GOT3 (cell line): ENCODE results near the gene TMED9.
"Not testable (repeated sequence)": the region's sequence is repeated elsewhere in the genome, so short reads cannot be mapped to it uniquely, and the experiment has no call there.

Experiments
- DNase-seq: peaks from one replicate; lab custom pipeline; 2025; ENCODE audit warnings: mixed read lengths; lab: John Stamatoyannopoulos, UW

TMED9 gene

DNA sequence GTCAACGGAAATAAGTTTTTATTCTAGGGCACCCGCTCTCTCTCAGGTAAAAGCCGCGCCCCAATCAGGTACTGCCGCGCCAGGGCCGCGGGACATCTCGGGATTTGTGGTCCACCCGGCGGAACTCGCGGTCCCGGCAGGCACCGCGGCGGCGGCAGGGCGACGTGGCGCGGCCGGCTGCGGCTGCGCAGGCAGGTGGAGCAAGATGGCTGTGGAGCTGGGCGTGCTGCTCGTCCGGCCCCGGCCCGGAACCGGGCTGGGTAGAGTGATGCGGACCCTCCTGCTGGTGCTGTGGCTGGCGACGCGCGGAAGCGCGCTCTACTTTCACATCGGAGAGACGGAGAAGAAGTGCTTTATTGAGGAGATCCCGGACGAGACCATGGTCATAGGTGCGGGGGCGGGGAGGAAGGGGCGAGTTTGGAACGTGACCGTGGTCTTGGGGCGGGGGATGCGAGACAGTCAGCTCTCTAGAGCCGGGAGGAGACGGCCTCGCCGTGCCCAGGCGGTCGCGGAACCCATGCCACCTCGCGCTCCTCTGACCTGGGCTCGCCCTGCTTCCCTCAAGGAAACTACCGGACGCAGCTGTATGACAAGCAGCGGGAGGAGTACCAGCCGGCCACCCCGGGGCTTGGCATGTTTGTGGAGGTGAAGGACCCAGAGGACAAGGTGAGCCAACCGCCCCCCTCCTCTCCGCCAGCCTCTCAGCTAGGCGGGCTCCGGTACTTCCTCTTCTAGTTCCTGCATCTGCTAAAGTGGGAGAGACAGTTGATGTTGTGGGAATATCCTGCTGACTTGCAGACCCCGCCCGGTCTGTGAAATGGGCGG is at the start of gene TMED9:
Gene TMED9 (plus strand): TSS at position 194 of the 825 bp plus-strand sequence. CDS start 12 bp downstream, at position 206.
- peak; percentile 73 for DNase-seq

DNA sequence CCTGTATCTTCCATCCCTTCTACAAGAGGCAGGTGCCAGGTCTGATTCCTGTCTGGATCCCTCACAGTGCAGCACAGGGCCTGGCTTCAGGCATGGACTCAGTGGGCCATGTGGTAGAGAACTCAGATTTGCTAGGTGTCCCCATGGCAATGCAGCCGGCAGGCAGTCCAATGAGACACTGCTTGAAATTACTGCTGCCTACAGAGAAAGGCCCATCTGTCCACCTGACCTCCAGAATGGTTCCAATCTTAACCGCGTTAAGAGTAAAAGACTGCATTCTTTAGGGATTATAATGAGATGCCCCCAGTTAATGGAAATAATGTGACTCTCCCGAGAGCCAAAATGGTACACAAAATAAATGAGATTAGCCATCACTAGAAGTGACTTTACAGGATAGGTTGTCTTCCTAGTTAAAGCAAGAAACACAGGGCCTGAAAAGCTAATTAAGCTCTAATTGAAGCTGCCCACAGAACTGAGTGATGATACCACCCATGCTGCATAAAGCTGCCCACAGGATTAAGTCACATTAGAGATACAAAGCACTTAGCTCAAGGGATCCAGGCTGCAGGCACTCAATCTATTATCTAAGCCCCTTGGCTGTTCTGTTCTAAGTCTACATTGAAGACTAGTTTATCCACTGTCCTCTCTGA is 49.1 kb upstream of the TMED9 start:
- DNase-seq, result no peak

DNA sequence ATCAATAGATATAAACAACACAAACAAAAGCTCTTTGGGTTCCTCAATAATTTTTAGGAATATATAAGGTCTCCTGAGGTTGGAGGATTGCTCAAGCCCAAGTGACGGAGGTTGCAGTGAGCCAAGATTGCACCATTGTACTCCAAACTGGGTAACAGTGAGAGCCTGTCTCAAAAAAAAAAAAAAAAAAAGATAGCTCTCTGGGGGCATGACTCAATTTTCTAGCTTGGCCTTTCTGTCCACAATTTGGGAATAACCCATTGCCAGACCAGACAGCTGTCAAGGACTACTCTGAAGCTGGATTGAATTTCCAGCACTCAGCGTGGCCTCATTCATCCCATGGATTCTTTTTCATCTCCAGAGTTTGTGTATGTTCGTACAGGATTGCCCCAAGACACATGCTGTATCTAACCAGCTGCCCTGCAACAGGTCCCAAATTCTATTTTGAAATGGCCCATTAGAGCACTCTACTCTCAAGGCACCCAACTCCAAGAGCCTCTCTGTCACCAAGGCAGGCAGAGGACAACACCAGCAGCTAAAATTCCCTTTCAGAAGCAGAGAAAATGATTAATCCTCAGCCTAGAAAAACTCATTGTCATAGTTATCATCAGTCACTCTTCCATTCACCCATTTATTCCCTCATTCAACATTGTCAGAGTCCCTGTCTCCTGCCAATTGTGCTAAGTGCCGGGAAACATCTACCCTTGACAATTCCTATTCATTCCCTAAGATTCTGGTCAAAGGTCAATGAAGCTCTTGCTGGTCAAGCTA is 46.3 kb upstream of the TMED9 start:
- peak; percentile 39 for DNase-seq

GRCh38 chr5:177546258-177546741 is 45.7 kb upstream of the TMED9 start:
- peak; percentile 62 for DNase-seq

GRCh38 chr5:177547736-177548135 is 44.3 kb upstream of the TMED9 start:
- no peak for DNase-seq

- no peak for DNase-seq
Observed at GRCh38 chr5:177548495-177548894, 43.5 kb upstream of the TMED9 start.

DNA sequence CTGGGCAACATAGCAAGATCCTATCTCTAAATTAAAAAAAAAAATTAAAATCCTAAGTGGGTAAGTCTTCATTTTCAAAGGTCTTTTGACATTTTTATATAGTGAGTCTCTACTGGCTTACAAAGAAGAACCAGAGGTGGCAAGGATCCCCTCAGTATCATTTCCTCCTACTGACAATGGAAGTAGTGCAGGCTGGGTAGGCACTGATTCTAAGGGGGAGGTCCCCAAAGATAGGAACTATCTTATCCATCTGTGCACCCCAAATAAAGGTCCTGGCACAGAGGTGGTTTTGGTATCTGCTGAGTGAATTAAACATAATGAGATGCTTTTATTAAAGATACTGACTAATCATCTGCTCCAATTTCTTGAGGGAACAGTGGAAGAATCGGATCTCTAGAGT is 41.9 kb upstream of the TMED9 start:
- DNase-seq, result no peak

DNA sequence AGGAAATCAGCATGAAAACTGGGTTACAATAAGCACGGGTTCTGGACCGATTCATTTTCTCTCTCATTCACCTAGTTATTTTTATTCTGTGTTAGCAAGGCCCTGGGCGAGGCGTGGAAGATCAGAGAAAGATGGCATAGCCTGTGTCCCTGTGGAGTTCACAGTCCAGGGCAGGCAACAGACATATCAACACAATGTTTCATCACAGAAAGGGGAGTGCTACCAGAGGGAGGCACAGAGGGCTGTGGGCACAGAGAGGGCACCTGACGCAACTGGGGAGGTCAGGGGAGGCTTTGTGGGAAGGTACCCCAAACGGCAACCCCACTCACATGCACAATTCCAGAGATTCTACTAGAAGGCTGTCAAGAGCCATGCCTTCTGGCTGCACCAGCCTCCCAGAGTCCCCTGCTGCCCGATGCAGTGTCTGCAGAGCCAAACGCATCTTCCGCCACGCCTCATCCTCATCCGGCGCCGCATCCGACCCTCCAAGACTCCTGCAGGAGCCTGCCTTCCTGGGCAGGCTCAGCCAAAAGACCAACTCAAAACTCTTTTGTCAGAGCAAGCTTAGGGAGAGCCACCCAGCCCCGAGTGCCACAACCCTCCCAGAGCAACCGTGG is 39.1 kb upstream of the TMED9 start:
- DNase-seq, result no peak

DNA sequence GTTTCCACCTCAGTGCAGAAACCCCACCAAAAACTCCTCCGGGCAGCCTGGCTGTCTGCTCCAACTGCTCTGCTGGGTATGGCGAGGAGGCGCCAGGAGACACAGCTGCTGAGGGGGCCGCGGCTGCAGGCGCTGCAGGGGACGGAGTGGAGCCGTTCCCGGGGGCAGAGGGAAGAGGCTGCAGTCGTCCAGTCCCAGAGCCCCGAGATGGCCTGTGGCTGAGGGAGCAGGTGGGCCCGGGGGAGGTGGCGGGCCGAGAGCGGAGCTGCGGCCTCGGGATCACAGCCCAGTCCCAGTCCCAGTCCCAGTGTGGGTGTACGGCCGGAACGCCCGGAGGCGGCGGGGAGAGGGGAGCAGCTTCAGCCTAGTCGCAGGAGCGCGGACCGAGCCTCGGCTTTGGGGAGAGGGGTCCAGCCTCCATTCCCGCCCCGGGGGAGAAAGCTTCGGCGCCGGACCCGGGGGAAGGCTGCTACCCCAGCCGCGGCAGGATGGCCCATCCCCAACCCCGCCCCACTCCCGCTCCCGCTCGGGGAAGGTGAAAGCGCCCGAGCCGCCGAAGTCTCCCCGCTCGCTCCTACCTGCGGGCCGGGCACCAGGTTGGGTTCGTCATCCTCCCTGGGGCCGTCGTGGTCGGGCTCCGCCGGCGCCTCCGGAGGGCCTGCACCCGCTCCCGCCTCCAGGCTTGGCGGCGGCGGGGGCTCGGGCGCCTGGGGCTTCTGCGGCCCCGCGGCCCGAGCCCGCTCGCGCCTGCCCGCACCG is 38.2 kb upstream of the TMED9 start:
- DNase-seq, result no peak

DNA sequence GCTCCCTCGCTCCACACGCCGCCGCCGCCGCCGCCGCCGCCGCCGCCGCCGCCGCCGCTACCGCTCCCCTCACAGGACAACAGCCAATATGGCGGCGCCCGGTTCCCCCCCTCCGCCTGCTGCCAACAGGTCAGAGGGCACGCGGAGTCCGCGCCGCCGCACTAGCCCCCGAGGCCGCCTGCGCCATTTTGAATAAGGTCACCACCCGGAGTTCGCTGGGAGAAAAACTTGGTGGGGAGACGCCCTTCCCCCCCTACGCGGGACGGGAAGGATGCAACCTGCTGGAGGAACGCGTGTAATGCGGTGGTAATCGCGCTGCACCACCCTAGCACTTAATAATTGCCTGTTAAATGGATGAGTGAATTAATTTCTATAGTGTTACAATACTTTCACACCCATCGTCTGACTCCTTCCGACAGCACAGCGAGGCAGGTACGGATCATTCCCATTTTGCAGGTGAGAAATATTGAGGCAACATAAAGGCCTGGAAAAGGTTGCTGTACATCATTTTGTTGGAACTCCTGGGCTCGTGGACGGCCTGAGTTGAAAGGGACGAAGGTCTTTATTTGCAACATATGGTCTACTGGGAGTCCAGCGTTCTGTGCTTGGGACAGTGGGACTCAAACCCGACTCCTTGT is 37.4 kb upstream of the TMED9 start, which contains the start of gene FAM193B:
Gene FAM193B (minus strand): TSS at position 90 of the 638 bp plus-strand sequence. CDS start 105 bp downstream, outside the sequence.
- peak; percentile 87 for DNase-seq

DNA sequence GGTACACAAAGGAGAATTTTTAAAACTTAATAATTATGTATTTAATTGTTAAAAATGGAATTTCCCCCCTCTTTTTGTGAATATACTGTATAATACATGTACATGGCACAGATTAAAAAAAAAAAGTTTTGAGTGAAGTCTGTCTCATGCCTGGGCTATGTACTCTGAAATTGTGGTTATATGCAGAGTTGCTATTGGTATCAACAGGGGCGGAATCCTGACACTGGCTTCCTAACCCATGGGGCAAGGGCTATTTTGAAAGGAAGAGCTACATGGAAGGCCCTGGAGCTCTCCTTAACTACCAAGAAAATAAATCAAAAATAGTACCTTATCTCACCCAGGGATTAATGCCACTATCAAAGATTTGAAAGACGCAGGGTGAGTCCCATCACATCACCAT is 36.8 kb upstream of the TMED9 start:
- no peak for DNase-seq

GRCh38 chr5:177555665-177556064 is 36.3 kb upstream of the TMED9 start:
- no peak for DNase-seq

GRCh38 chr5:177557041-177557647 is 34.9 kb upstream of the TMED9 start:
- no peak for DNase-seq

- DNase-seq, result no peak
Observed at GRCh38 chr5:177557796-177558195, 34.2 kb upstream of the TMED9 start.

DNA sequence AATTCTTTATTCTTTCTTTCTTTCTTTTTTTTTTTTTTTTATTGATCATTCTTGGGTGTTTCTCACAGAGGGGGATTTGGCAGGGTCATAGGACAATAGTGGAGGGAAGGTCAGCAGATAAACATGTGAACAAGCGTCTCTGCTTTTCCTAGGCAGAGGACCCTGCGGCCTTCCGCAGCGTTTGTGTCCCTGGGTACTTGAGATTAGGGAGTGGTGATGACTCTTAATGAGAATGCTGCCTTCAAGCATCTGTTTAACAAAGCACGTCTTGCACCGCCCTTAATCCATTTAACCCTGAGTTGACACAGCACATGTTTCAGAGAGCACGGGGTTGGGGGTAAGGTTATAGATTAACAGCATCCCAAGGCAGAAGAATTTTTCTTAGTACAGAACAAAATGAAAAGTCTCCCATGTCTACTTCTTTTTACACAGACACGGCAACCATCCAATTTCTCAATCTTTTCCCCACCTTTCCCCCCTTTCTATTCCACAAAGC is 32.5 kb upstream of the TMED9 start:
- not testable (repeated sequence) for DNase-seq

DNA sequence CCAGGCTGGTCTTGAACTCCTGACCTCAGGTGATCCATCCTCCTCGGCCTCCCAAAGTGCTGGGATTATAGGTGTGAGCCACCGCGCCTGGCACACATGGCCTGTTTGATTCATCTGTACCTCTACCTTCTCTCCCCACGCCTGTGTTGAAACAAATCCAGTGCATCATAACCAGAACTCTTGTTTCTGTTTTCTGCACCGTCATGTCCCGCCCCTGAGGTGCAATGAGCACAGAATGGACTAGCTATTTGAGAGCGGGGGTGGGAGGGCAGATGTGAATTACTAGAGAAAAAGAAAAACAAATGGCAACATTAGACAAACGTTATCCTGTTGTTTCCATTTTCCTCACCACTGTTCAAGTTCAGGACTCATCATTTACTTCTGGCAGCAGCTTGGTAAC is 27.0 kb upstream of the TMED9 start:
- no peak for DNase-seq

DNA sequence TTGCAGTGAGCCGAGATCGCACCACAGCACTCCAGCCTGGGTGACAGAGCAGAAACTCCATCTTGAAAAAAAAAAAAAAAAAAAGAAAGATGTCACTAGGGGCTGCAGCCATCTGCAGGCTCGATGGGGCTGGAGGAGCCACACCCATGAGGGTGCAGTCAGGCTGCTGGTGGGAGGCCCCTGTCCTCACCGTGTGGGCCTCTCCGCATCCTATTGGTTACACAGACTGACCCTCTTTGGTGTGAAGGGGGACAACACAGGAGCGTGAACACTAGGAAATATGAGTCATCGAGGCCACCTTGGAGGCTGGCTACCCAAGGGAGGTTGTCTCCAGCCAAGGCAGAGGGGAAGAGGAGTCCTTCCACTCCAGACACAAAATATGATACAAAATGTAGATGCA is 23.7 kb upstream of the TMED9 start:
- no peak for DNase-seq

DNA sequence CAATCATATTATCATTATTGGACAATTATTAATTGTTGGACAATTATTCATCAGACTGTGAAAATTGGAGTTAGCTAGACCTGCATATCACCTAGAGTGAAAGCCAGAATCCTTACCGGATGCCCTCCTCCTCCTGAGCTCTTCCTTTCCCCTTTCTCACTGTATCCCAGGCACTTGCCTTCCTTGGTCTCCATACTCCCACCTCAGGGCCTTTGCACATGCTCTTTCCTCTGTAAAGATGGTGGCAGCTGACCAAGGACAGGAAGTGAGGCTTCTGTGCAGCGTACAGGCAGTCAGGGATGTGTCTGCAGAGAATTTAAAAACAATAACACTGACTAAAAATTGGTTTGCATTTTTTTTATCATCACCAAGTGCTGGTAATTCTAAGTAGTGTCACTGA is 22.1 kb upstream of the TMED9 start:
- no peak for DNase-seq

GRCh38 chr5:177575488-177575887 is 16.5 kb upstream of the TMED9 start:
- DNase-seq, result no peak

DNA sequence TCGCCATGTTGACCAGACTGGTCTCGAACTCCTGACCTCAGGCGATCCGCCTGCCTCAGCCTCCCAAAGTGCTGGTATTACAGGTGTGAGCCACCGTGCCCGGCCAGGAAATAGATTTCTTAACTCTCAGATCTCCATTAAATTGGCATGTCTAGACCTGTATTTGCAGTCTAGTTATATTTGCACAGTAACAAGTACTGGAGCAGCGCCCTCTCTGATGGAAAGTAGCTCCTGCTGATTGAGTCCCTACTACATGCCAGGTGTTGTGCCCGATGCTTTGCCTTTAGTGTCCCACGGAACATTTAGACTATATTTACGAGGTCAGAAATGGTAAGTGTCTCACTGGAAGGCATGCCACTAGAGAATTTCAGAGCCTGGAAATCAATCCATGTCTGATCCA is 15.8 kb upstream of the TMED9 start:
- no peak for DNase-seq
